SH-SY5Y (cell line): ENCODE measurements around the gene MYLK.

Source experiments
- GATA2 ChIP-seq: IDR thresholded peaks from 2 replicates; pipeline ENCODE4 v1.6.1; 2011; ENCODE audit warnings: mild to moderate bottlenecking, low read depth, low read length
- GATA3 ChIP-seq: IDR thresholded peaks from 2 replicates; pipeline ENCODE4 v1.6.1; 2011; ENCODE audit warnings: low read depth, mild to moderate bottlenecking, low read length, moderate library complexity

DNA sequence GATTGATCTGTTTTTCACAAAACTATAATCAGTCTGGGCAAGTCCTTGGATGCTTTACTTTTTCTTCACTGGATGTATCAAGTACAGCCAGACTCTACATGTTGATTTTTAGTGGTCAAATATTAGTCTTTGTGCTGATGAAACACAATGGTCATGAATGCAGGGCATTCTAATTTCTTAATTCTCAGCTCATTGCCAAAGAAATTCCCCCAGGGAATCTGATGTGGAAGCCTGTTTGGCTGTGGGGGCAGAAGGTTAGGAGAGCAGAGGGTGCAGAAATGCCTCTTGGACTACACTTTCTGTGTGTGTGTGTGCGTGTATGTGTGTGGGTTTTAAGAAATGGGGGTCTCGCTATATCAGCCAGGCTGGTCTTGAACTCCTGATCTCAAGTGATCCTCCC is 250.6 kb downstream of the MYLK start:
- TF ChIP-seq GATA2 = no peak
- no peak for TF ChIP-seq GATA3
